WTC11 (cell line): ENCODE data around the gene C2CD4A.
A peak's percentile ranks its signal among the peaks of the same experiment; 100 is the strongest.

Experiments used
- ATF2 ChIP-seq: sonication (generic); formaldehyde crosslinking; IDR thresholded peaks from 2 replicates; pipeline ENCODE4 v1.8.1; 2022; ENCODE audit warnings: low read depth, missing genetic modification reagents, borderline replicate concordance
- CTCF ChIP-seq: fragments of 200-600 bp; IDR thresholded peaks from 2 replicates; pipeline ENCODE4 v1.8.0; 2022; ENCODE audit warnings: antibody characterized with exemption
- E2F1 ChIP-seq: sonication (generic); formaldehyde crosslinking; IDR thresholded peaks from 2 replicates; pipeline ENCODE4 v1.8.0; 2022; ENCODE audit warnings: mild to moderate bottlenecking, missing genetic modification reagents
- MXD4 ChIP-seq: fragments of 250-450 bp; sonication (Bioruptor Pico); IDR thresholded peaks from 2 replicates; pipeline ENCODE4 v1.8.0; 2021; ENCODE audit warnings: mild to moderate bottlenecking, moderate library complexity, borderline replicate concordance
- SP1 ChIP-seq: sonication (generic); formaldehyde crosslinking; conservative IDR thresholded peaks from 2 replicates; pipeline ENCODE4 v1.8.1; 2022; ENCODE audit warnings: missing genetic modification reagents
- USF1 ChIP-seq: sonication (generic); formaldehyde crosslinking; IDR thresholded peaks from 2 replicates; pipeline ENCODE4 v1.8.0; 2022; ENCODE audit warnings: mild to moderate bottlenecking, missing genetic modification reagents
- ZBTB43 ChIP-seq: sonication (generic); formaldehyde crosslinking; IDR thresholded peaks from 2 replicates; pipeline ENCODE4 v1.8.1; 2023; ENCODE audit warnings: mild to moderate bottlenecking, missing genetic modification reagents
- TF ChIP-seq, protein P1 (sequence below): sonication (generic); formaldehyde crosslinking; IDR thresholded peaks from 2 replicates; pipeline ENCODE4 v1.8.0; 2022; ENCODE audit warnings: missing genetic modification reagents

DNA sequence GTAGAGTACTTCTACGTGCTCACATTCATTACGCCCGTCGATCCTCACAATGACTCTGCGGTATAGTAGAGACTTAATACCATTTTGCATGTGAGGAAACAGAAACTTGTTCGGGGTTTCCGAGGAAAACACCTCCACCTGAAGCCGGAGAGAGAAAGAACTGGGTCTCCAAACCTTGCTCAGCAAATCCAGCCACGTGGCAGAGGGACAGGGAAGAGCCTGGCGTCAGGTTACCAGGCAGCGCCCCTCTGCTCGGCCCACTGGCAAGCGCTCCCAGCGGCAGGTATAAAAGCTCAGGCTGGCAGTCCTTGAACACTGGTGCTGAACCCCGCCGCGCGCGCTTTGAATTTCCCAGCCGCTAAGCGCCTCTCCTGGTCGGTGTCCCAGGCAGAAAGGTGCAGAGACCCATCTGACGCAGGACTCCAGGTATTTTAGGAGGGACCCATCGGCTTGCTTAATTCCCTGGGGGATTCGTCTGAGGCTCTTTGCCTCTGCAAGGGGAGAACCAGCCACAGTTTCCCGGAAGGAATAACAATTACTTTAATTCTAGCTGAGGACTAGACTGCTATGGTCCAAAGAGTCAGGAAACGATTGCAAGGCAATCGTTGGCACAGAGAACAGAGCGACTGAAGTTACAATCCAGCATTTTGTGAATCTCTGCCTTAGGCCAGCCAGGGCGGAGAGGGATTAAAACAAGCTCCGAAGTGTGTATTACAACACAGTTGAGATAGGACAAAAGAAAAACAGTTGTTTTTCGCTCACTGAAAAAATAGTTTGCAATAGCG is at the start of gene C2CD4A:
- no peak for TF ChIP-seq CTCF
- peak; percentile 42; the same call in 1 of the 2 replicates for TF ChIP-seq SP1 (CRISPR knock-in tag)
- TF ChIP-seq, protein P1, sequence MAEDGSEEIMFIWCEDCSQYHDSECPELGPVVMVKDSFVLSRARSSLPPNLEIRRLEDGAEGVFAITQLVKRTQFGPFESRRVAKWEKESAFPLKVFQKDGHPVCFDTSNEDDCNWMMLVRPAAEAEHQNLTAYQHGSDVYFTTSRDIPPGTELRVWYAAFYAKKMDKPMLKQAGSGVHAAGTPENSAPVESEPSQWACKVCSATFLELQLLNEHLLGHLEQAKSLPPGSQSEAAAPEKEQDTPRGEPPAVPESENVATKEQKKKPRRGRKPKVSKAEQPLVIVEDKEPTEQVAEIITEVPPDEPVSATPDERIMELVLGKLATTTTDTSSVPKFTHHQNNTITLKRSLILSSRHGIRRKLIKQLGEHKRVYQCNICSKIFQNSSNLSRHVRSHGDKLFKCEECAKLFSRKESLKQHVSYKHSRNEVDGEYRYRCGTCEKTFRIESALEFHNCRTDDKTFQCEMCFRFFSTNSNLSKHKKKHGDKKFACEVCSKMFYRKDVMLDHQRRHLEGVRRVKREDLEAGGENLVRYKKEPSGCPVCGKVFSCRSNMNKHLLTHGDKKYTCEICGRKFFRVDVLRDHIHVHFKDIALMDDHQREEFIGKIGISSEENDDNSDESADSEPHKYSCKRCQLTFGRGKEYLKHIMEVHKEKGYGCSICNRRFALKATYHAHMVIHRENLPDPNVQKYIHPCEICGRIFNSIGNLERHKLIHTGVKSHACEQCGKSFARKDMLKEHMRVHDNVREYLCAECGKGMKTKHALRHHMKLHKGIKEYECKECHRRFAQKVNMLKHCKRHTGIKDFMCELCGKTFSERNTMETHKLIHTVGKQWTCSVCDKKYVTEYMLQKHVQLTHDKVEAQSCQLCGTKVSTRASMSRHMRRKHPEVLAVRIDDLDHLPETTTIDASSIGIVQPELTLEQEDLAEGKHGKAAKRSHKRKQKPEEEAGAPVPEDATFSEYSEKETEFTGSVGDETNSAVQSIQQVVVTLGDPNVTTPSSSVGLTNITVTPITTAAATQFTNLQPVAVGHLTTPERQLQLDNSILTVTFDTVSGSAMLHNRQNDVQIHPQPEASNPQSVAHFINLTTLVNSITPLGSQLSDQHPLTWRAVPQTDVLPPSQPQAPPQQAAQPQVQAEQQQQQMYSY (CRISPR knock-in tag) = no peak
- peak; percentile 79; the same call in 1 of the 2 replicates for TF ChIP-seq USF1 (CRISPR knock-in tag)
- TF ChIP-seq ATF2 (CRISPR knock-in tag) = no peak
- TF ChIP-seq MXD4 (CRISPR knock-in tag) = no peak
- TF ChIP-seq E2F1 (CRISPR knock-in tag) = 0 out of 2 replicates have a peak, but pooled peaks have one; percentile 49
- no peak for TF ChIP-seq ZBTB43 (CRISPR knock-in tag)
